ENCODE data around the gene CASZ1.

Gene CASZ1

GRCh38 chr1:10632691-10633090 is 163.8 kb downstream of the CASZ1 start:
- no peak for DNase-seq

- DNase-seq = no peak
These were observed 164.4 kb downstream of the CASZ1 start for GRCh38 chr1:10631811-10632593.

GRCh38 chr1:10631121-10631810 is 165.2 kb downstream of the CASZ1 start:
- no peak for DNase-seq

- no peak for DNase-seq
These were observed 165.8 kb downstream of the CASZ1 start for GRCh38 chr1:10630661-10631120.

- DNase-seq = no peak
These were observed 166.5 kb downstream of the CASZ1 start for GRCh38 chr1:10629816-10630571.

GRCh38 chr1:10629091-10629815 is 167.2 kb downstream of the CASZ1 start:
- DNase-seq = no peak

- no peak for DNase-seq
These were observed 167.8 kb downstream of the CASZ1 start for GRCh38 chr1:10628685-10629084.

GRCh38 chr1:10626791-10627410 is 169.5 kb downstream of the CASZ1 start:
- DNase-seq = no peak

- no peak for DNase-seq
These were observed 170.2 kb downstream of the CASZ1 start for GRCh38 chr1:10626131-10626731.

GRCh38 chr1:10625554-10625953 is 170.9 kb downstream of the CASZ1 start:
- no peak for DNase-seq

GRCh38 chr1:10625076-10625475 is 171.4 kb downstream of the CASZ1 start:
- DNase-seq = no peak

- no peak for DNase-seq
These were observed 172.0 kb downstream of the CASZ1 start for GRCh38 chr1:10624256-10625050.

- DNase-seq = no peak
These were observed 172.7 kb downstream of the CASZ1 start for GRCh38 chr1:10623686-10624145.

GRCh38 chr1:10622910-10623685 is 173.3 kb downstream of the CASZ1 start:
- DNase-seq = no peak

GRCh38 chr1:10621906-10622305 is 174.5 kb downstream of the CASZ1 start:
- no peak for DNase-seq

- no peak for DNase-seq
These were observed 175.7 kb downstream of the CASZ1 start for GRCh38 chr1:10620776-10621175.

GRCh38 chr1:10617931-10618885 is 178.2 kb downstream of the CASZ1 start:
- DNase-seq = no peak

- DNase-seq = no peak
These were observed 179.1 kb downstream of the CASZ1 start for GRCh38 chr1:10617318-10617717.

GRCh38 chr1:10616696-10617095 is 179.8 kb downstream of the CASZ1 start:
- no peak for DNase-seq
